ENCODE results near the gene HP. TPM values are rescaled to one million over a fixed set of nuclear protein-coding genes. Genes with fewer than 3 reads are reported as not detected.

Gene HP
- total and polyA plus RNA-seq, 2 donors (not counting 1 experiment from before 2014, with no cell fraction given) = not detected

DNA sequence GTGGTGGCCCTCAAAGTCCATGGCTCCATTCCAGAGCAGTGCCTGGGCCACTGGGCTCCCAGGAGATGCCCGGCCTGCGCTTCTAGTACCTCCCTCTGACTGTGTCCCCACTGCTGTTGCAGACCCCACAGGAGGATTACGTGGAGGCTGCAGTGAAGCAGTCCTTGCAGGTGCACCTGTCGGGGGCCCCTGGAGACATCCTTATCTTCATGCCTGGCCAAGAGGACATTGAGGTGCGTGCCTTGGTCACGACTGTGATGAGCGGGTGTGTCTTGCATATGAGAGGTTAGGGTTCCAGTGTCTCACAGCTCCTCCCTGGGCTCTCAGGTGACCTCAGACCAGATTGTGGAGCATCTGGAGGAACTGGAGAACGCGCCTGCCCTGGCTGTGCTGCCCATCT is 50.6 kb downstream of the HP start:
- no peaks in the 10 kb centered on the region for H3K27me3 ChIP-seq (replicated peaks in 1 of 4; ENCODE audit: control extremely low read depth in 1 of 4, control insufficient read depth in 3 of 4, insufficient read depth in 4 of 4, low read length in 3 of 4)
- peaks cover 3 to 96% of the 10 kb centered on the region in 2 experiments for H3K36me3 ChIP-seq (replicated peaks in 1 of 2; ENCODE audit: control extremely low read depth in 1 of 2, control insufficient read depth in 1 of 2, extremely low read depth in 1 of 2, insufficient read depth in 2 of 2, low read length in 1 of 2)
- H4K20me1 ChIP-seq (ENCODE audit: control insufficient read depth, insufficient read depth, low read length, poor library complexity, severe bottlenecking) = peaks cover 15% of the 10 kb centered on the region
- H3K4me3 ChIP-seq (ENCODE audit: control extremely low read depth in 1 of 5, extremely low read depth in 1 of 5, insufficient read depth in 1 of 5, low read depth in 2 of 5, low read length in 4 of 5) = no peak overlapping the region
- CTCF ChIA-PET = no interaction called here
- DNase-seq (no peak), ATAC-seq (ENCODE audit: low read depth) (no peak)
- no peaks in the 10 kb centered on the region for H3K9me3 ChIP-seq (ENCODE audit: control extremely low read depth in 1 of 3, control insufficient read depth in 2 of 3, insufficient read depth in 1 of 3, low read length in 2 of 3)
- WGBS (ENCODE audit: insufficient coverage) = 100% methylated on average over 9 of the region's 9 CpGs
- POLR2A ChIA-PET = no interaction called here
- H3K4me1 Mint-ChIP-seq = peaks cover 15% of the 10 kb centered on the region
- no peaks in the 10 kb centered on the region for H3K27me3 Mint-ChIP-seq
- no peak overlapping the region for H3K9ac ChIP-seq (ENCODE audit: low read length)
- H3K4me2 ChIP-seq (replicated peaks; ENCODE audit: low read depth, low read length, poor library complexity, severe bottlenecking) = no peak overlapping the region
- intact Hi-C loops (cut with micrococcal nuclease) = no loop called here
- no peak overlapping the region for H3K4me3 Mint-ChIP-seq
- H3K4me1 ChIP-seq (ENCODE audit: control insufficient read depth in 2 of 2, insufficient read depth in 2 of 2, low read length in 2 of 2) = peaks cover 5 to 9% of the 10 kb centered on the region in 2 donors
- H3K79me2 ChIP-seq (ENCODE audit: control insufficient read depth, insufficient read depth, low read length) = no peaks in the 10 kb centered on the region
- TF ChIP-seq, protein P1, sequence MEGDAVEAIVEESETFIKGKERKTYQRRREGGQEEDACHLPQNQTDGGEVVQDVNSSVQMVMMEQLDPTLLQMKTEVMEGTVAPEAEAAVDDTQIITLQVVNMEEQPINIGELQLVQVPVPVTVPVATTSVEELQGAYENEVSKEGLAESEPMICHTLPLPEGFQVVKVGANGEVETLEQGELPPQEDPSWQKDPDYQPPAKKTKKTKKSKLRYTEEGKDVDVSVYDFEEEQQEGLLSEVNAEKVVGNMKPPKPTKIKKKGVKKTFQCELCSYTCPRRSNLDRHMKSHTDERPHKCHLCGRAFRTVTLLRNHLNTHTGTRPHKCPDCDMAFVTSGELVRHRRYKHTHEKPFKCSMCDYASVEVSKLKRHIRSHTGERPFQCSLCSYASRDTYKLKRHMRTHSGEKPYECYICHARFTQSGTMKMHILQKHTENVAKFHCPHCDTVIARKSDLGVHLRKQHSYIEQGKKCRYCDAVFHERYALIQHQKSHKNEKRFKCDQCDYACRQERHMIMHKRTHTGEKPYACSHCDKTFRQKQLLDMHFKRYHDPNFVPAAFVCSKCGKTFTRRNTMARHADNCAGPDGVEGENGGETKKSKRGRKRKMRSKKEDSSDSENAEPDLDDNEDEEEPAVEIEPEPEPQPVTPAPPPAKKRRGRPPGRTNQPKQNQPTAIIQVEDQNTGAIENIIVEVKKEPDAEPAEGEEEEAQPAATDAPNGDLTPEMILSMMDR (IDR thresholded peaks at IDR 0.05) = no peak
- no peak for TF ChIP-seq EZH2 (IDR thresholded peaks at IDR 0.05; ENCODE audit: borderline replicate concordance, insufficient read depth, low read depth, low read length, poor library complexity, severe bottlenecking)
- H3K27ac ChIP-seq (ENCODE audit: low read length in 2 of 2) = no peak overlapping the region
- no peak overlapping the region for H3K27ac Mint-ChIP-seq
- no peak overlapping the region for H2AFZ ChIP-seq (ENCODE audit: insufficient read depth, low read depth, low read length, poor library complexity, severe bottlenecking)
- H3K9me3 Mint-ChIP-seq (ENCODE audit: insufficient read depth) = no peaks in the 10 kb centered on the region

DNA sequence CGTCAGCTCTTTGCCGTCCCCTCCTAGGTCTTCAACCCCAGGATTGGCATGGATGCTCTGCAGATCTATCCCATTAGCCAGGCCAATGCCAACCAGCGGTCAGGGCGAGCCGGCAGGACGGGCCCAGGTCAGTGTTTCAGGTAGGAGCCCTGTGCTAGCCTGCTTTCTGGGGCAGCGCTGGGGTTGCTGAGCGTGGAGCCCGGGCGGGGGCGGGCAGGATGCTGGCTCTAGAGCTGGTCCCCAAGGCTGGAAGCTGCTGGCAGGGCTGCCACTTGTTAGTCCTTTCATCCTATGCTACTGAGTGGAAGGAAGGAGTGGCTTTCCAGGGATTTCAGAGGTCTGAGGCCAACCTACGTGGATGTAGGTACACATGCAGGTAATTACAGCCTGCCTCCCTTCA is 51.7 kb downstream of the HP start:
- Histone ChIP-seq H3K4me2 (replicated peaks; ENCODE audit: low read depth, low read length, poor library complexity, severe bottlenecking) (no peak overlapping the region), H3K9ac (ENCODE audit: low read length) (no peak overlapping the region), H3K4me1 (ENCODE audit: control insufficient read depth in 2 of 2, insufficient read depth in 2 of 2, low read length in 2 of 2) (peaks cover 5 to 9% of the 10 kb centered on the region in 2 donors), H3K4me3 (ENCODE audit: control extremely low read depth in 1 of 5, extremely low read depth in 1 of 5, insufficient read depth in 1 of 5, low read depth in 2 of 5, low read length in 4 of 5) (no peak overlapping the region), H3K27me3 (replicated peaks in 1 of 4; ENCODE audit: control extremely low read depth in 1 of 4, control insufficient read depth in 3 of 4, insufficient read depth in 4 of 4, low read length in 3 of 4) (no peaks in the 10 kb centered on the region), H3K79me2 (ENCODE audit: control insufficient read depth, insufficient read depth, low read length) (no peaks in the 10 kb centered on the region), H3K36me3 (replicated peaks in 1 of 2; ENCODE audit: control extremely low read depth in 1 of 2, control insufficient read depth in 1 of 2, extremely low read depth in 1 of 2, insufficient read depth in 2 of 2, low read length in 1 of 2) (peaks cover 2 to 96% of the 10 kb centered on the region in 2 experiments), H3K27ac (ENCODE audit: low read length in 2 of 2) (no peak overlapping the region), H3K9me3 (ENCODE audit: control extremely low read depth in 1 of 3, control insufficient read depth in 2 of 3, insufficient read depth in 1 of 3, low read length in 2 of 3) (no peaks in the 10 kb centered on the region), H4K20me1 (ENCODE audit: control insufficient read depth, insufficient read depth, low read length, poor library complexity, severe bottlenecking) (peaks cover 4% of the 10 kb centered on the region), H2AFZ (ENCODE audit: insufficient read depth, low read depth, low read length, poor library complexity, severe bottlenecking) (no peak overlapping the region)
- H3K4me1 Mint-ChIP-seq = peaks cover 15% of the 10 kb centered on the region
- ATAC-seq (ENCODE audit: low read depth) = no peak
- intact Hi-C loops (cut with micrococcal nuclease) = no loop called here
- no peak overlapping the region for H3K4me3 Mint-ChIP-seq
- H3K27me3 Mint-ChIP-seq = no peaks in the 10 kb centered on the region
- ChIA-PET POLR2A (no interaction called here), CTCF (no interaction called here)
- no peak overlapping the region for H3K27ac Mint-ChIP-seq
- DNase-seq = no peak
- WGBS (ENCODE audit: insufficient coverage) = 97% methylated on average over 11 of the region's 12 CpGs
- TF ChIP-seq, protein P1 (IDR thresholded peaks at IDR 0.05) = no peak
- no peaks in the 10 kb centered on the region for H3K9me3 Mint-ChIP-seq (ENCODE audit: insufficient read depth)
